NCI-H187 treated with DMSO at 0.1 percent for 48 hours (cell line): ENCODE data around the gene HERPUD2.
"Not testable (repeated sequence)": the region's sequence is repeated elsewhere in the genome, so short reads cannot be mapped to it uniquely, and the experiment has no call there.

Experiments
- DNase-seq: peaks from one replicate; lab custom pipeline; 2025; lab: John Stamatoyannopoulos, UW

The HERPUD2 gene

DNA sequence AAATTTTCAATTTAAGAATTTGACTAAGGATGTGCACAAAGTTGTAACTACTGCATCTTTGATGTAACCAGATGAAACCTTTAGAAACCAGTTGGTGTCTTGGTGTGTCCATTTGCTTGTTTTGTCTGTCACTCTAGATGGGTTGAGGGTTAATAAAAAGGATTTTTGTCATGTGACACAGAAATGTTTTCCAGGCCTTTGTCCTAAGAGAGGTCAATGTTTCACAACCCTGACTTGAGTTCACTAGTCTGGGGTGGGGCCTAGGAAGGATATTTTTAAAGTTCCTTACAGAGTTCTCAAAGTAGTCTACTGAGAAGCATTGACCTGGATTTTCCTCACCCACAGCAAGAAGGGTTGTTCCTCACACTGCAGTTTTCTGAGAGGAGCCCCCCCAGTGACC lies 90.3 kb downstream of the HERPUD2 start:
- DNase-seq, result no peak

- DNase-seq, result no peak
Measured at GRCh38 chr7:35599645-35600044, 95.3 kb downstream of the HERPUD2 start.

GRCh38 chr7:35599061-35599460 lies 95.9 kb downstream of the HERPUD2 start:
- DNase-seq, result no peak

GRCh38 chr7:35596061-35596460 lies 98.9 kb downstream of the HERPUD2 start:
- DNase-seq, result no peak

GRCh38 chr7:35593899-35594298 lies 101.0 kb downstream of the HERPUD2 start:
- DNase-seq, result no peak

DNA sequence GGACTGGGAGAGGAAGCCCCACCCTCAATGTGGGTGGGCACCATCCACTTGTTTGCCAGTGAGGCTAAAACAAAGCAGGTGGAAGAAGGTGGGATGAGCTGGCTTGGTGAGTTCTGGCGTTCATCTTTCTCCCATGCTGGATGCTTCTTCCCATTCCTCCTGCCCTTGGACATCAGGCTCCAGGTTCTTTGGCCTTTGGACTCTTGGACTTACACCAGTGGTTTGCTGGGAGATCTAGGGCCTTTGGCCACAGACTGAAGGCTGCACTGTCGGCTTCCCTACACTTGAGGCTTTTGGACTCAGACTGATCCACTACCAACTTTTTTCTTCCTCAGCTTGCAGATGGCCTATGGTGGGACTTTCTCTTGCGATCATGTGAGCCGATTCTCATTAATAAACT lies 106.3 kb downstream of the HERPUD2 start:
- DNase-seq, result no peak

DNA sequence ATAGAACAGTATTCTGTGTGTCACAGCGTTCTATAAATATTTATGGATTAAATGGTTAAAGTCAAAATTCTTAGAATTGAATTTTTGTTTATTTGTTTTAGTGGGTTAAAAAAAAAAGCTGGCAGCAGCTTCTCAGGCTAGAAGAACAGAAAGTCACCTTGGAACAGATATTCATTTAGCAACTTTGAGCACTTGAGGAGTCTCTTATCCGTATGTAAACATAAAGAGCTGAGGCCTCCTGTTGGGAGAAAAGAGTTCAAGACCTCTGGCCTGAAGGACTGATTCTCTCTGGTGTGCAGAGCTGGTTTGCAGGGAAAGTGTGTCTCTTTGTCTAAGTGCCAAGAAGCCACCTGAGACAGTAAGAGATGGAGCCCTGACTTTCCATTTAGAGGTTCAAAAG lies 109.9 kb downstream of the HERPUD2 start:
- no peak for DNase-seq

DNA sequence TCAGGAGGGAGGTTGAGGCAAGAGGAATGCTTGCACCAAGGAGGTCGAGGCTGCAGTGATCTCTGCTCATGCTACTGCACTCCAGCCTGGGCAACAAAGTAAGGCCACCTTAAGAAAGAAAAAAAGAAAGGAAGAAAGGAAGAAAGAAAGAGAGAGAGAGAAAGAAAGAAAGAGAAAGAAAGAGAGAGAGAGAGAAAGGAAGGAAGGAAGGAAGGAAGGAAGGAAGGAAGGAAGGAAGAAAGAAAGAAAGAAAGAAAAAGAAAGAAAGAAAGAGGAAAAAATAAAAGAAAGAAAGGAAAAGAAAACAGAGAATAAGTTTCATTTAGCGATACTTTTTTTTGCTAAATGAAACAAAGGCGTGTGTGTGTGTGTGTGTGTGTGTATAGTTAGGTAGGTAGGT lies 110.4 kb downstream of the HERPUD2 start:
- not testable (repeated sequence) for DNase-seq
